HG03565 (cell line): ENCODE measurements around the gene REV3L.

Experiments used
- ATAC-seq: cut with Tn5 transposase; IDR thresholded peaks from one replicate; pipeline ENCODE4 v1.9.1; 2021; ENCODE audit warnings: mild to moderate bottlenecking, moderate library complexity; ENCODE audit not compliant: unreplicated experiment

REV3L gene

GRCh38 chr6:111471958-111472357, 11.1 kb downstream of the REV3L start:
- ATAC-seq, result no peak

DNA sequence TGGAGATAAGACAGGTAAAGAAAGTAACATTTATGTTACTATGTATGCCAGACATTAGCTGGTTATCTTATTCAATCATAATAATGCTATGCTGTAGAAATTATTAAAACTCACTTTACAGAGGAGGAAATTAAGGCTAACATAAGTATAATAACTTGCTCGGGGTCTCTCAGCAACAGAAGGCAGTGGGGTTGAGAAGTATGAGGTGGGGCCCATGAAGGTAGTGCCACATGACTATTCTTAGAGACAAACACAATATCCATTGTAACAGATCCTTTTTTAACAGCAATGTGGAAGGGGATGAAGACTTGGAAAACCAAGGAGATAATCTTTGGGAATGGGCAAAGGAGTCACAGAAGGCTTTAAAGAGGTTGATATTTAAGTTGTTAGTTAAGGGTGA, 11.5 kb downstream of the REV3L start:
- no peak for ATAC-seq

- no peak for ATAC-seq
Measured at GRCh38 chr6:111470991-111471390, 12.0 kb downstream of the REV3L start.

- ATAC-seq, result no peak
Measured at GRCh38 chr6:111469543-111469942, 13.5 kb downstream of the REV3L start.

GRCh38 chr6:111468329-111469012, 14.5 kb downstream of the REV3L start:
- no peak for ATAC-seq

- ATAC-seq, result no peak
Measured at GRCh38 chr6:111464184-111464583, 18.8 kb downstream of the REV3L start.

DNA sequence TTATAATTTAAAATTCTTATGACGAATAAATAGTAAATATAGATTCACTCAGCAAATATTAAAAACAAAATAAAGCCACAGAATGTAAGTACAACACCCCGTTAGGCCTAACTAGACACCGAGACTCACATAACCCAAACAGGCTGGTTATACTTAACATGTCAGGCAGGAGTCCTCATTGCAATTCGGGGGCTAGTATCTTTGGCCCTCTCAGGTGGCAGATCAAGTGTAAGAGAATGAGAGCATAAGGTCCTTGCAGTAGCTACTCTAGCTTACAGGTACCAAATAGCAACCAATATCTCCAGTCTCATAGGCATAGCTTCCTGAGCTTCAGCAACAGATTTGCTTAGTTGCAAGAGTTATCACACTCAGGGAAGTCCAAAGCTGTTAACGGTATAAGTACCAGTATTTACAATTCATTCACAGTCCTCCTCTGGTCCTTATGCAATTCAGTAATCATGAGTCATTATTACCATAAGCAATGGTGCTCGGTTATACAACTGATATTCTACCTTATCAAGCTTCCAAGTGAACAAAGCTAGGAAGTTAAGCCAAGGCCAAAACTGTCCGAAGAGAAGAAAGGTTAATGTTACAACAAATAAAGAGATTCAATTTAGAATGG, 20.1 kb downstream of the REV3L start:
- ATAC-seq, result no peak

- no peak for ATAC-seq
Measured at GRCh38 chr6:111461860-111462259, 21.2 kb downstream of the REV3L start.

DNA sequence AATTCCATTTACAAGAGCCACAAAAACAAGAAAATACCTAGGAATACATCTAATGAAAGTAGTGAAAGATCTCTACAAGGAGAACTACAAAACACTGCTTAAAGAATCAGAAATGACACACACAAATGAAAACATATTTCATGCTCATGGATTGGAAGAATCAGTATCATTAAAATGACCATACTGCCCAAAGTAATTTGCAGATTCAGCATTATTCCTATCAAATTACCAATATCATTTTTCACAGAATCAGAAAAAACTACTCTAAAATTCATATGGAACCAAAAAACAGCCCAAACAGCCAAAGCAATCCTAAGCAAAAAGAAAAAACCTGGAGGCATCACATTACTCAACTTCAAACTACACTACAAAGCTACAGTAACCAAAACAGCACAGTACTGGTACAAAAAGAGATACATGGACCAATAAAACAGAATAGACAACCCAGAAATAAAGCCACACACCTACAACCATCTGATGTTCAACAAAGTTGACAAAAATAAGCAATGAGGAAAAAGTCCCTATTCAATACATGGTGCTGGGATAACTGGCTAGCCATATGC, 24.3 kb downstream of the REV3L start:
- no peak for ATAC-seq

- no peak for ATAC-seq
Measured at GRCh38 chr6:111456208-111456607, 26.8 kb downstream of the REV3L start.

DNA sequence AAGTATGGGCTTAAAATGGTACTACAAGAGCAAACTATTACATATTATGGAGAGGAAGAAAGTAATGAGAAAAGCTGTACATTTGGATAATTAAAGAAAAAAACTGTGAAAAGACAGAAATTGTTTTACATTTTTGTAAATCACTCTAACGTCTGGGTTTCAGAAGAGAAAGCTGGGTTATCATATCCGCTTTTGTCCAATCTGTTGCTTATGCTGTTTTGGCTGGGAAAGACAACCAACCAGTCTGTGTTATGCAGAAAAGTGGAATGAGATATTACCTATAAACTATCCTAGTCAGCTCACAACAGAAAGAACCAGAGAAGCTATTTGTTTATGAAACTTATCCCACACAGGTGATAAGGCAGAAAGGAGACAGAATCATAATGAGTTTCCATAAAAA, 32.4 kb downstream of the REV3L start:
- ATAC-seq, result no peak

DNA sequence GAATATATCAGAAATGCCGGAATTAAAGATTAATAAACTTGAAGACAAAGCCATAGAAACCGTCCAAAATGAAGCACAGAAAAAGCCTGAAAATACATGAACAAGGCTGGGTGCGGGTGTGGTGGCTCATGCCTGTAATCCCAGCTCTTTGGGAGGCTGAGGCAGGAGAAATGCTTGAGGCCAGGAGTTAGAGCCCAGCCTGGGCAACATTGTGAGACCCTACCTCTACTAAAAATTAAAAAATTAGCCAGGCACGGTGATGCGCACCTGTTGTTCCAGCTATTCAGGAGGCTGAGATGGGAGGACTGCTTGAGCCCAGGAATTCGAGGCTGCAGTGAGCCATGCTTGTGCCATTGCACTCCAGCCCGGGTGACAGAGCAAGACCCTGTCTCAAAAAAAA, 32.9 kb downstream of the REV3L start:
- ATAC-seq, result no peak

DNA sequence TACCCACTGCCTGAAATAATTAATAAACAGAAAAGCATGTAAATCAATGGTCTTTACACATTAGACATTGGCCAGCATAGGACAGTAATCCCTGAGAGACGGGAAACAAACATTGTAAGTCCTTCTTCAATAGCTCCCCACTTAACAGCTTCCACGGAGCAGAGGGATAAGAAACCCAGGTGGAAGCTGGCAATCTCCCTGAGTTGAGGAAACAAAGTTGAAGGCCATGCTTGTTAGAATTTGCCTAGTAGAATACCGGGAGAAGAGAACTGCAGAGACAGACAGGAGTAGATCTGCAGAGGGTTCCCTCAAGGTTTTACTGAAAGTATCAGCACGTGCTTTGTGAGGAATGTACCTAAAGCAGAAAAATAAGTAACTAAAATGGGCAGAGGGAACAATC, 33.9 kb downstream of the REV3L start:
- no peak for ATAC-seq

GRCh38 chr6:111447051-111447450, 36.0 kb downstream of the REV3L start:
- no peak for ATAC-seq

DNA sequence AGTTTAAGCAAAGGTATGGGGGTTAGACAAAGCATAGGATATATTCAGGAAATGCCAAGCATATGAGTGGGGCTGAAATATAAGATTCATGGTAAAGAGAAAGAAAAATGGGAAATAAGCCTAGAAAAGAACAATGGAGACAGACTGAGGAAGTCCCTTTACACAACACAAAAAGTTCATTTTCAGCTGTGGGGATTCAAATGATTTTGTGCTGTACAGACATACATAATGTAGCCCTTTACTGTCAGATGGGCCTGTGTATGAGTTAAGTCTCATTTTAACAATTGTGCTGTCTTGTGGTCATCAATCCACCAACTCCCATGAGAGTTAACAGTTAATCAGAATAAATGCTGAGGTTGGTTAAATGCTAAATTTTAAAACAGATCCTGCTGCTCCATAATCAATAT, 37.2 kb downstream of the REV3L start:
- no peak for ATAC-seq

GRCh38 chr6:111444794-111445193, 38.2 kb downstream of the REV3L start:
- no peak for ATAC-seq

DNA sequence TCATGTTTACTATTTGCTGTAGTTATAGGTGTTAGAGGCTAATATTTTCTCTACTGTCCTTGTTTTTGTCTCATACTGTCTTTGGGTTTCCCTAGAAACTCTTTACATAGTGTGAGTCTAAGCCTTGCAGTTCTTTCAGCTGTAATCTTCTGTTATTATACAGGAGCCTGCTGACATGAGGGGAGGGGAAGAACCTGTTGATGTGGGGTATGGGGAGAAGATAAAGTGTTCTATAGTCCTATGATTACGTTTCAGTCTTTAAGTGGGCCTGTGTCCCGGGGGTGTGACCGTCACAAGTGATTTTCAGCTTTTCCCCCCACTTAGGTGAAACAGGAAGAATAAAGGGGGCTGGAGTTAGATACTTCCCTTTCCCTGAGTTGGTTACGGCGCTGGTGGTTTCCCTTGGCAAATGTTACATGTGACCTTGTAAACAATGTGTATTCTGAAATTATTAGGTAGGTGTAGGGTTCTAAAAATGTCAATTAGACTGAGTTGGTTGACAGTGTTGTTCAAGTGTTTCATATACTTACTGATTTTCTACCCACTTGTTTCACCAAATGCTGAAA, 41.3 kb downstream of the REV3L start:
- no peak for ATAC-seq

- ATAC-seq, result no peak
Measured at GRCh38 chr6:111439171-111439570, 43.8 kb downstream of the REV3L start.

- ATAC-seq, result no peak
Measured at GRCh38 chr6:111437573-111437972, 45.4 kb downstream of the REV3L start.

DNA sequence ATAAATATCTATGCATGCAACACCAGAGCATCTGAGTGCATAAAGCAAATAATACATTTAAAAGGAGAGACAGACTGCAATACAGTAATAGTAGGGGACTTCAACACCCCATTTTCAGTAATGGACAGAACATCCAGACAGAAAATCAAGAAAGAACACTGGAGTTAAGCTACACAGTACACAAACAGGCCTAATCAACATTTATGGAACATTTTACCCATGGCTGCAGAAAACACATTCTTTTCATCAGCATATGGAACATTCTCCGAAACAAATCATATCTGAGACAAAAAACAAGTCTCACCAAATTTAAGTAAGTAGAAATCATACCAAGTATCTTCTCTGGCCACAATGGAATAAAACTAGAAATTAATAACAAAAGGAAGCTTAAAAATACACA, 50.5 kb downstream of the REV3L start:
- no peak for ATAC-seq

DNA sequence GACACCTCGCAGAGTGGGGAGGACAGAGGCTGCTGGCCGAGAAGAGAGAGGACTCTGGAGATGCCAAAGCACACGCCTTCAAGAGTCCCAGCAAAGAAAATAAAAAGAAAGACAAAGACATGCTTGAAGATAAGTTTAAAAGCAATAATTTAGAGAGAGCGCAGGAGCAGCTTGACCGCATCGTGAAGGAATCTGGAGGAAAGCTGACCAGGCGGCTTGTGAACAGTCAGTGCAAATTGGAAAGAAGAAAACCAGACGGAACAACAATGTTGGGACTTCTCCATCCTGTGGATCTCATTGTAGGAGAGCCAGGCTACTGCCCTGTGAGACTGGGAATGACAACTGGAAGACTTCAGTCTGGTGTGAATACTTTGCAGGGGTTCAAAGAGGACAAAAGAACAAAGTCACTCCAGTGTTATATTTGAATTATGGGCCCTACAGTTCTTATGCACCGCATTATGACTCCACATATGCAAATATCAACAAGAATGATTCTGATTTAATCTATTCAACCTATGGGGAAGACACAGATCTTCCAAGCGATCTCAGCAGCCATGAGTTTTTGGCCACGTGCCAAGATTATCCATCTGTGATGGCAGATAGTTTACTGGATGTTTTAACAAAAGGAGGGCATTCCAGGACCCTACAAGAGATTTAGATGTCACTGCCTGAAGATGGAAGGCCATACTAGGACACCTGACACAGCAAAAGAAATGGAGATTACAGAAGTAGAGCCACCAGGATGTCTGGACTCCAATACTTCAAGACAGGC, 52.2 kb downstream of the REV3L start:
- ATAC-seq, result no peak
